Smooth muscle cell (in vitro differentiated cells): Measurements from ENCODE around the gene RTN1. TPM values are rescaled to one million over a fixed set of nuclear protein-coding genes. Genes with fewer than 3 reads are reported as not detected.

Experiments used
- DNase-seq: peaks from one replicate; lab custom pipeline; 2025; ENCODE audit not compliant: unreplicated experiment; lab: John Stamatoyannopoulos, UW
- H2AFZ ChIP-seq: fragments of 200-600 bp; sonication (generic); 2 replicates; pipeline ENCODE4 v1.6.0; 2016; ENCODE audit warnings: antibody characterized with exemption, low read depth, mild to moderate bottlenecking
- H3F3A ChIP-seq: fragments of 200-600 bp; sonication (generic); 2 replicates; pipeline ENCODE4 v1.6.0; 2017; ENCODE audit warnings: antibody characterized with exemption, low read depth
- H3K27ac ChIP-seq: fragments of 200-600 bp; sonication (generic); 2 replicates; pipeline ENCODE4 v1.5.1; 2016; ENCODE audit warnings: low read depth, mild to moderate bottlenecking
- H3K27me3 ChIP-seq: fragments of 200-600 bp; sonication (generic); 2 replicates; pipeline ENCODE4 v1.6.1; 2016; ENCODE audit warnings: low read depth, mild to moderate bottlenecking
- H3K36me3 ChIP-seq: fragments of 200-600 bp; sonication (generic); 2 replicates; pipeline ENCODE4 v1.5.1; 2016; ENCODE audit warnings: low read depth
- H3K4me1 ChIP-seq: fragments of 200-600 bp; sonication (generic); 2 replicates; pipeline ENCODE4 v1.5.1; 2016; ENCODE audit warnings: low read depth
- H3K4me2 ChIP-seq: fragments of 200-600 bp; sonication (generic); 2 replicates; pipeline ENCODE4 v1.6.0; 2016; ENCODE audit warnings: mild to moderate bottlenecking
- H3K4me3 ChIP-seq: fragments of 200-600 bp; sonication (generic); 2 replicates; pipeline ENCODE4 v1.5.1; 2016; ENCODE audit warnings: mild to moderate bottlenecking
- H3K79me2 ChIP-seq: fragments of 200-600 bp; sonication (generic); 2 replicates; pipeline ENCODE4 v1.6.0; 2016; ENCODE audit warnings: low read depth, mild to moderate bottlenecking
- H3K9ac ChIP-seq: fragments of 200-600 bp; sonication (generic); 2 replicates; pipeline ENCODE4 v1.6.0; 2016; ENCODE audit warnings: low read depth
- H3K9me3 ChIP-seq: fragments of 200-600 bp; sonication (generic); replicated peaks from 2 replicates; pipeline ENCODE4 v1.5.1; 2016; ENCODE audit warnings: low read depth
- H4K20me1 ChIP-seq: fragments of 200-600 bp; sonication (generic); 2 replicates; pipeline ENCODE4 v1.6.0; 2016; ENCODE audit warnings: low read depth
- CTCF ChIP-seq: fragments of 200-600 bp; sonication (generic); IDR thresholded peaks from 2 replicates; pipeline ENCODE4 v1.5.1; 2017; ENCODE audit warnings: borderline replicate concordance, mild to moderate bottlenecking, antibody characterized with exemption; ENCODE audit not compliant: insufficient read depth, poor library complexity, severe bottlenecking
- WGBS: methylation state at CpG from one replicate; pipeline ENCODE4 v1.1.7; 2016; ENCODE audit warnings: low lambda C conversion rate; 5-methylcytosine and 5-hydroxymethylcytosine counted together
- polyA plus RNA-seq: library from polyadenylated mRNA; unstranded; fragments of >200 nt; fragmentation: Nextera tagmentation; extraction: Ambion mirVana; gene quantifications from 2 replicates; pipeline ENCODE4 v1.2.1, GENCODE V29; 2016
- total RNA-seq: library from RNA; depleted of rRNA; stranded (reverse); fragments of >200 nt; gene quantifications from 2 replicates; pipeline ENCODE4 v1.2.3, GENCODE V29; 2014

The RTN1 gene
- total and polyA plus RNA-seq, 2 experiments from 2014 or later, result not detected

- Histone ChIP-seq H3K79me2 (no peaks in the 10 kb centered on the region), H4K20me1 (no peaks in the 10 kb centered on the region), H3K4me1 (no peaks in the 10 kb centered on the region), H3K27ac (no peak overlapping the region), H3K4me3 (no peak overlapping the region), H3K27me3 (peaks cover 84% of the 10 kb centered on the region), H3K9me3 (no peaks in the 10 kb centered on the region), H3K9ac (no peak overlapping the region), H3K4me2 (no peak overlapping the region), H2AFZ (no peak overlapping the region), H3K36me3 (no peaks in the 10 kb centered on the region), H3F3A (no peaks in the 10 kb centered on the region)
- no peak for TF ChIP-seq CTCF
- DNase-seq, result no peak
- WGBS, result 71% methylated on average over 3 of the region's 3 CpGs
Observed at GRCh38 chr14:59868021-59868420, 2.6 kb downstream of the RTN1 start.

- no peaks in the 10 kb centered on the region for H3K79me2 ChIP-seq
- no peaks in the 10 kb centered on the region for H3K9me3 ChIP-seq
- peaks cover 43% of the 10 kb centered on the region for H3K27me3 ChIP-seq
- H3K4me3 ChIP-seq, result no peak overlapping the region
- no peak overlapping the region for H3K27ac ChIP-seq
- H3K4me1 ChIP-seq, result no peaks in the 10 kb centered on the region
- H4K20me1 ChIP-seq, result no peaks in the 10 kb centered on the region
- H3K4me2 ChIP-seq, result no peak overlapping the region
- H3F3A ChIP-seq, result no peaks in the 10 kb centered on the region
- no peak overlapping the region for H3K9ac ChIP-seq
- TF ChIP-seq CTCF, result no peak
- 92% methylated on average over 2 of the region's 2 CpGs for WGBS
- H3K36me3 ChIP-seq, result no peaks in the 10 kb centered on the region
- H2AFZ ChIP-seq, result no peak overlapping the region
- no peak for DNase-seq
Observed at GRCh38 chr14:59863806-59864525, 6.6 kb downstream of the RTN1 start.

- no peaks in the 10 kb centered on the region for H3K9me3 ChIP-seq
- no peak for TF ChIP-seq CTCF
- H3K79me2 ChIP-seq, result no peaks in the 10 kb centered on the region
- no peaks in the 10 kb centered on the region for H3K4me1 ChIP-seq
- H3K4me3 ChIP-seq, result no peak overlapping the region
- H3F3A ChIP-seq, result no peaks in the 10 kb centered on the region
- H3K36me3 ChIP-seq, result no peaks in the 10 kb centered on the region
- DNase-seq, result no peak
- 73% methylated on average over 2 of the region's 2 CpGs for WGBS
- no peak overlapping the region for H2AFZ ChIP-seq
- no peaks in the 10 kb centered on the region for H3K27me3 ChIP-seq
- no peak overlapping the region for H3K4me2 ChIP-seq
- H3K27ac ChIP-seq, result no peak overlapping the region
- no peaks in the 10 kb centered on the region for H4K20me1 ChIP-seq
- no peak overlapping the region for H3K9ac ChIP-seq
Observed at GRCh38 chr14:59857328-59857727, 13.2 kb downstream of the RTN1 start.

GRCh38 chr14:59852350-59852749, 18.2 kb downstream of the RTN1 start:
- no peaks in the 10 kb centered on the region for H3K79me2 ChIP-seq
- 63% methylated on average over 2 of the region's 2 CpGs for WGBS
- H3K9me3 ChIP-seq, result no peaks in the 10 kb centered on the region
- no peak for TF ChIP-seq CTCF
- H4K20me1 ChIP-seq, result no peaks in the 10 kb centered on the region
- H3K9ac ChIP-seq, result no peak overlapping the region
- no peaks in the 10 kb centered on the region for H3K27me3 ChIP-seq
- H3K4me2 ChIP-seq, result no peak overlapping the region
- no peaks in the 10 kb centered on the region for H3K36me3 ChIP-seq
- no peaks in the 10 kb centered on the region for H3K4me1 ChIP-seq
- H3K4me3 ChIP-seq, result no peak overlapping the region
- DNase-seq, result no peak
- no peak overlapping the region for H2AFZ ChIP-seq
- H3F3A ChIP-seq, result no peaks in the 10 kb centered on the region
- no peak overlapping the region for H3K27ac ChIP-seq
